Stomach (tissue), 9 donors: ENCODE data around the gene CCR8. TPM values are rescaled to one million over a fixed set of nuclear protein-coding genes. Genes with fewer than 3 reads are reported as not detected.

Experiments used
- DNase-seq, 2 donors: peaks; one replicate each; pipeline versions ENCODE4 v3.0.0 to v3.0.0-alpha.2; 2013 to 2019
- H3K27ac ChIP-seq, 5 donors: fragments of 200-600 bp in 4 of 5; sonication (generic) in 4 of 5; one replicate each; pipeline ENCODE4 v1.5.1; 2013 to 2019; ENCODE audit warnings: mild to moderate bottlenecking in 1 of 5, moderate library complexity in 1 of 5
- H3K27me3 ChIP-seq, 3 donors: fragments of 200-600 bp; sonication (generic); one replicate each; pipeline ENCODE4 v1.5.1; 2017 to 2019; ENCODE audit warnings: mixed run types in 1 of 3
- H3K36me3 ChIP-seq, 4 donors: fragments of 200-600 bp; sonication (generic); 1 replicate in 3 of 4; 2 replicates in 1 of 4; pipeline ENCODE4 v1.5.1; 2016 to 2019
- H3K4me1 ChIP-seq, 4 donors: fragments of 200-600 bp; sonication (generic); one replicate each; pipeline ENCODE4 v1.5.1; 2016 to 2019
- H3K4me3 ChIP-seq, 4 donors: fragments of 200-600 bp; sonication (generic) in 3 of 4; one replicate each; pipeline ENCODE4 v1.5.1; 2016 to 2019; ENCODE audit warnings: mild to moderate bottlenecking in 1 of 4
- H3K9me3 ChIP-seq, 4 donors: fragments of 200-600 bp; sonication (generic); one replicate each; pipeline ENCODE4 v1.5.1; 2016 to 2019
- CTCF ChIP-seq, 7 experiments: fragments of 450-650 bp in 4 of 7; fragments of 200-600 bp in 3 of 7; sonication (generic) in 3 of 7; IDR thresholded peaks; one replicate each; pipeline ENCODE4 v1.5.1; 2016 to 2019; ENCODE audit warnings: antibody characterized with exemption in 7 of 7, control low read depth in 2 of 7, mild to moderate bottlenecking in 1 of 7
- EP300 ChIP-seq: sonication (generic); formaldehyde crosslinking; IDR thresholded peaks from one replicate; pipeline ENCODE4 v1.6.1; 2017; ENCODE audit warnings: antibody characterized with exemption
- POLR2A ChIP-seq, 4 donors: fragments of 450-650 bp; IDR thresholded peaks; one replicate each; pipeline ENCODE4 v1.6.1; 2016; ENCODE audit warnings: antibody characterized with exemption in 4 of 4, control low read depth in 2 of 4, mild to moderate bottlenecking in 1 of 4, moderate library complexity in 1 of 4
- POLR2AphosphoS5 ChIP-seq, 3 donors: sonication (generic); formaldehyde crosslinking; IDR thresholded peaks; one replicate each; pipeline ENCODE4 v1.6.1; 2016; ENCODE audit warnings: antibody characterized with exemption in 3 of 3
- WGBS, 5 donors: extraction: QIAGEN DNeasy Blood & Tissue Kit in 3 of 5; methylation state at CpG; one replicate each; pipeline versions ENCODE4 v1.1.5 to v1.1.7; 2013 to 2018; 5-methylcytosine and 5-hydroxymethylcytosine counted together
- intact Hi-C: fragments of 100-400 bp; cut with DNase I; formaldehyde crosslinking; loops from one replicate; pipeline ENCODE4 v1.15.1; 2023; ENCODE audit warnings: low total_unique reads
- polyA plus RNA-seq, 3 donors: library from polyadenylated mRNA; stranded (reverse); fragments of 200-250 nt; gene quantifications; one replicate each; pipeline ENCODE4 v1.2.3, GENCODE V29; 2013
- total RNA-seq, 5 donors: library from RNA; depleted of rRNA; stranded (reverse); fragments of >200 nt; gene quantifications; one replicate each; pipeline versions ENCODE4 v1.1.0 to v1.2.3, GENCODE V29; 2014 to 2016
- donor health status: healthy with polysubstance abuse.
- donor health status: Bipolar disorder and iron deficiency.
- donor health status: healthy.

The CCR8 gene
- total and polyA plus RNA-seq, 8 donors = not detected

- peaks cover 0 to 30% (median 25%) of the 10 kb centered on the region in 4 donors for H3K4me1 ChIP-seq
- no peak for DNase-seq
- H3K9me3 ChIP-seq = no peaks in the 10 kb centered on the region
- intact Hi-C loops = no loop called here
- peak overlapping the region in 1 of 5 donors; percentile 6 for H3K27ac ChIP-seq
- H3K36me3 ChIP-seq = no peaks in the 10 kb centered on the region
- no peaks in the 10 kb centered on the region for H3K27me3 ChIP-seq
- WGBS, 5 donors = 47 to 56% (median 52%) methylated on average over 8 of the region's 8 CpGs
- H3K4me3 ChIP-seq = no peak overlapping the region
- no peak for TF ChIP-seq POLR2AphosphoS5 (IDR thresholded peaks at IDR 0.05)
Observed at GRCh38 chr3:39287216-39288164, 42.0 kb upstream of the CCR8 start.

- no peak overlapping the region for H3K4me3 ChIP-seq
- DNase-seq = peak; percentile 85 to 94
- TF ChIP-seq EP300 (no peak), POLR2AphosphoS5 (IDR thresholded peaks at IDR 0.05) (peak in 1 of 3 donors; percentile 68), CTCF (IDR thresholded peaks at IDR 0.05) (peak in 5 of 7 experiments; percentile 72 to 91 (median 87)), POLR2A (IDR thresholded peaks at IDR 0.05) (no peak)
- H3K36me3 ChIP-seq = no peaks in the 10 kb centered on the region
- no peaks in the 10 kb centered on the region for H3K27me3 ChIP-seq
- H3K4me1 ChIP-seq = peaks cover 0 to 30% (median 25%) of the 10 kb centered on the region in 4 donors
- 8 to 30% (median 26%) methylated on average over 3 of the region's 3 CpGs for WGBS, 5 donors
- H3K27ac ChIP-seq = no peak overlapping the region
- no peaks in the 10 kb centered on the region for H3K9me3 ChIP-seq
- intact Hi-C loops = no loop called here
Observed at GRCh38 chr3:39288300-39288808, 41.2 kb upstream of the CCR8 start.

GRCh38 chr3:39289107-39289506 lies 40.4 kb upstream of the CCR8 start:
- DNase-seq = no peak
- H3K4me3 ChIP-seq = no peak overlapping the region
- intact Hi-C loops = no loop called here
- H3K9me3 ChIP-seq = no peaks in the 10 kb centered on the region
- peaks cover 0 to 30% (median 25%) of the 10 kb centered on the region in 4 donors for H3K4me1 ChIP-seq
- H3K36me3 ChIP-seq = no peaks in the 10 kb centered on the region
- H3K27ac ChIP-seq = peak overlapping the region in 1 of 5 donors; percentile 70
- H3K27me3 ChIP-seq = no peaks in the 10 kb centered on the region
- no peak for TF ChIP-seq CTCF (IDR thresholded peaks at IDR 0.05)
- no peak for TF ChIP-seq EP300
- no peak for TF ChIP-seq POLR2AphosphoS5 (IDR thresholded peaks at IDR 0.05)
- no peak for TF ChIP-seq POLR2A (IDR thresholded peaks at IDR 0.05)
- 79 to 90% (median 86%) methylated on average over 4 of the region's 4 CpGs for WGBS, 5 donors

GRCh38 chr3:39290255-39290654 lies 39.3 kb upstream of the CCR8 start:
- Histone ChIP-seq H3K27me3 (no peaks in the 10 kb centered on the region), H3K27ac (peak overlapping the region; percentile 9 to 70 (median 41)), H3K9me3 (no peaks in the 10 kb centered on the region), H3K36me3 (no peaks in the 10 kb centered on the region), H3K4me1 (peaks cover 0 to 30% (median 25%) of the 10 kb centered on the region in 4 donors), H3K4me3 (no peak overlapping the region)
- 18 to 36% (median 27%) methylated on average over 4 of the region's 4 CpGs for WGBS, 5 donors
- DNase-seq = peak in 1 of 2 donors; percentile 76
- TF ChIP-seq POLR2A (IDR thresholded peaks at IDR 0.05) = no peak
- no peak for TF ChIP-seq EP300
- no peak for TF ChIP-seq CTCF (IDR thresholded peaks at IDR 0.05)
- TF ChIP-seq POLR2AphosphoS5 (IDR thresholded peaks at IDR 0.05) = peak in 1 of 3 donors; percentile 46
- intact Hi-C loops = loop anchor here (5.0 kb wide), 1 partner anchor 168 kb away; no protein-coding TSS in a partner anchor
